Testis (tissue), 2 donors: Measurements from ENCODE around the gene PDE8B.

Experiments used
- POLR2A ChIP-seq: fragments of 450-650 bp; IDR thresholded peaks from one replicate; pipeline ENCODE4 v1.6.1; 2017; ENCODE audit warnings: antibody characterized with exemption, mild to moderate bottlenecking, moderate library complexity
- TF ChIP-seq, protein P1 (sequence below), 3 experiments: fragments of 450-650 bp in 2 of 3; fragments of 200-600 bp in 1 of 3; sonication (generic) in 1 of 3; IDR thresholded peaks; one replicate each; pipeline ENCODE4 v1.5.1; 2016 to 2019; ENCODE audit warnings: antibody characterized with exemption in 3 of 3, mild to moderate bottlenecking in 2 of 3, moderate library complexity in 1 of 3

GRCh38 chr5:77343165-77343564, 132.7 kb downstream of the PDE8B start:
- TF ChIP-seq, protein P1, sequence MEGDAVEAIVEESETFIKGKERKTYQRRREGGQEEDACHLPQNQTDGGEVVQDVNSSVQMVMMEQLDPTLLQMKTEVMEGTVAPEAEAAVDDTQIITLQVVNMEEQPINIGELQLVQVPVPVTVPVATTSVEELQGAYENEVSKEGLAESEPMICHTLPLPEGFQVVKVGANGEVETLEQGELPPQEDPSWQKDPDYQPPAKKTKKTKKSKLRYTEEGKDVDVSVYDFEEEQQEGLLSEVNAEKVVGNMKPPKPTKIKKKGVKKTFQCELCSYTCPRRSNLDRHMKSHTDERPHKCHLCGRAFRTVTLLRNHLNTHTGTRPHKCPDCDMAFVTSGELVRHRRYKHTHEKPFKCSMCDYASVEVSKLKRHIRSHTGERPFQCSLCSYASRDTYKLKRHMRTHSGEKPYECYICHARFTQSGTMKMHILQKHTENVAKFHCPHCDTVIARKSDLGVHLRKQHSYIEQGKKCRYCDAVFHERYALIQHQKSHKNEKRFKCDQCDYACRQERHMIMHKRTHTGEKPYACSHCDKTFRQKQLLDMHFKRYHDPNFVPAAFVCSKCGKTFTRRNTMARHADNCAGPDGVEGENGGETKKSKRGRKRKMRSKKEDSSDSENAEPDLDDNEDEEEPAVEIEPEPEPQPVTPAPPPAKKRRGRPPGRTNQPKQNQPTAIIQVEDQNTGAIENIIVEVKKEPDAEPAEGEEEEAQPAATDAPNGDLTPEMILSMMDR (IDR thresholded peaks at IDR 0.05): no peak
- TF ChIP-seq POLR2A: no peak
